ENCODE measurements around the gene MAJIN. TPM values are rescaled to one million over a fixed set of nuclear protein-coding genes. Genes with fewer than 3 reads are reported as not detected.

The MAJIN gene
- total RNA-seq, 1 donor from 2014 or later, result not detected

GRCh38 chr11:64932324-64932723, 39.6 kb downstream of the MAJIN start:
- H3K27me3 Mint-ChIP-seq (ENCODE audit: low read depth), result no peaks in the 10 kb centered on the region
- no peaks in the 10 kb centered on the region for H3K9me3 Mint-ChIP-seq (ENCODE audit: low read depth)
- TF ChIP-seq, protein P1, sequence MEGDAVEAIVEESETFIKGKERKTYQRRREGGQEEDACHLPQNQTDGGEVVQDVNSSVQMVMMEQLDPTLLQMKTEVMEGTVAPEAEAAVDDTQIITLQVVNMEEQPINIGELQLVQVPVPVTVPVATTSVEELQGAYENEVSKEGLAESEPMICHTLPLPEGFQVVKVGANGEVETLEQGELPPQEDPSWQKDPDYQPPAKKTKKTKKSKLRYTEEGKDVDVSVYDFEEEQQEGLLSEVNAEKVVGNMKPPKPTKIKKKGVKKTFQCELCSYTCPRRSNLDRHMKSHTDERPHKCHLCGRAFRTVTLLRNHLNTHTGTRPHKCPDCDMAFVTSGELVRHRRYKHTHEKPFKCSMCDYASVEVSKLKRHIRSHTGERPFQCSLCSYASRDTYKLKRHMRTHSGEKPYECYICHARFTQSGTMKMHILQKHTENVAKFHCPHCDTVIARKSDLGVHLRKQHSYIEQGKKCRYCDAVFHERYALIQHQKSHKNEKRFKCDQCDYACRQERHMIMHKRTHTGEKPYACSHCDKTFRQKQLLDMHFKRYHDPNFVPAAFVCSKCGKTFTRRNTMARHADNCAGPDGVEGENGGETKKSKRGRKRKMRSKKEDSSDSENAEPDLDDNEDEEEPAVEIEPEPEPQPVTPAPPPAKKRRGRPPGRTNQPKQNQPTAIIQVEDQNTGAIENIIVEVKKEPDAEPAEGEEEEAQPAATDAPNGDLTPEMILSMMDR (IDR thresholded peaks at IDR 0.05), result no peak
- peaks cover 37% of the 10 kb centered on the region for H3K36me3 Mint-ChIP-seq (ENCODE audit: low read depth)
- DNase-seq (ENCODE audit: low spot score), result no peak
- H3K4me3 Mint-ChIP-seq (ENCODE audit: unreplicated experiment), result no peak overlapping the region
- no peak overlapping the region for H3K27ac Mint-ChIP-seq (ENCODE audit: unreplicated experiment)
- H3K4me1 Mint-ChIP-seq (ENCODE audit: low read depth), result peaks cover 6% of the 10 kb centered on the region

DNA sequence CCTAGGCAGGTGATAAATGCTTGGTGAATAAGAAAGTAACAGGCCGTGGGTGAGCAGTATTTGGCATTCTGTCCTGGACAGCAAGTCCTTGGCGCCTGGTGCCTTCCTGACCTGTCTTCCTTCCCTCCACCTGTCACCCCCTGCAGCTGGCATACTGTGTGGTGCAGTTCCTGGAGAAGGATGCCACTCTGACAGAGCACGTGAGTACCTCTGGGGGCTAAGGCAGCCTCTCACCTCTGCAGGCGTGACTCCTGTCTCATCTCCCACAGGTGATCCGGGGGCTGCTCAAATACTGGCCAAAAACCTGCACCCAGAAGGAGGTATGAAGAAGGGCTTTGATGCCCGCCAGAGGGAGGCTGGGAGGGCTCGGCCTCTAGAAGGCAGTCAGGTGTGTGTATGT, 40.6 kb downstream of the MAJIN start:
- Mint-ChIP-seq H3K36me3 (ENCODE audit: low read depth) (peaks cover 39% of the 10 kb centered on the region), H3K4me1 (ENCODE audit: low read depth) (peaks cover 10% of the 10 kb centered on the region), H3K4me3 (ENCODE audit: unreplicated experiment) (no peak overlapping the region), H3K27ac (ENCODE audit: unreplicated experiment) (no peak overlapping the region), H3K9me3 (ENCODE audit: low read depth) (no peaks in the 10 kb centered on the region), H3K27me3 (ENCODE audit: low read depth) (no peaks in the 10 kb centered on the region)
- TF ChIP-seq, protein P1 (IDR thresholded peaks at IDR 0.05), result no peak
- no peak for DNase-seq (ENCODE audit: low spot score)

DNA sequence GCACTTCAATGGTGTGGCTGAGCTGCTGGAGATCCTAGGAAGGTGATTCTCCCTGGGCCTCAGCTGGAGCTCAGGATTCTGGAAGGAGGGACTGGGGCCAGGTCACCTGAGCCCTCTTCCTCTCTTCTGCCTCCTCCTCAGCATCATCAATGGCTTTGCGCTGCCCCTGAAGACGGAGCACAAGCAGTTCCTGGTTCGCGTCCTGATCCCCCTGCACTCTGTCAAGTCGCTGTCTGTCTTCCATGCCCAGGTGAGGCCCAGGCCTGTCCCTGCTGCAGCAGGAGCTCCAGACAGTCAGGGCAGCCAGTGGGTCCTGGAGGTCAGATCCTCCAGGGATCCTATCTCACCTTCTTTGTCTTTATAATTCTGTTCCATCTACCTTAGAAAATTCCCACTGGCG, 41.6 kb downstream of the MAJIN start:
- Mint-ChIP-seq H3K9me3 (ENCODE audit: low read depth) (no peaks in the 10 kb centered on the region), H3K4me1 (ENCODE audit: low read depth) (peaks cover 14% of the 10 kb centered on the region), H3K27me3 (ENCODE audit: low read depth) (no peaks in the 10 kb centered on the region), H3K36me3 (ENCODE audit: low read depth) (peaks cover 39% of the 10 kb centered on the region), H3K4me3 (ENCODE audit: unreplicated experiment) (no peak overlapping the region), H3K27ac (ENCODE audit: unreplicated experiment) (no peak overlapping the region)
- TF ChIP-seq, protein P1 (IDR thresholded peaks at IDR 0.05), result no peak
- DNase-seq (ENCODE audit: low spot score), result no peak

GRCh38 chr11:64929625-64930024, 42.3 kb downstream of the MAJIN start:
- H3K27me3 Mint-ChIP-seq (ENCODE audit: low read depth), result no peaks in the 10 kb centered on the region
- no peak overlapping the region for H3K4me3 Mint-ChIP-seq (ENCODE audit: unreplicated experiment)
- no peak for DNase-seq (ENCODE audit: low spot score)
- no peaks in the 10 kb centered on the region for H3K9me3 Mint-ChIP-seq (ENCODE audit: low read depth)
- peaks cover 19% of the 10 kb centered on the region for H3K4me1 Mint-ChIP-seq (ENCODE audit: low read depth)
- TF ChIP-seq, protein P1 (IDR thresholded peaks at IDR 0.05), result no peak
- peaks cover 39% of the 10 kb centered on the region for H3K36me3 Mint-ChIP-seq (ENCODE audit: low read depth)
- no peak overlapping the region for H3K27ac Mint-ChIP-seq (ENCODE audit: unreplicated experiment)

DNA sequence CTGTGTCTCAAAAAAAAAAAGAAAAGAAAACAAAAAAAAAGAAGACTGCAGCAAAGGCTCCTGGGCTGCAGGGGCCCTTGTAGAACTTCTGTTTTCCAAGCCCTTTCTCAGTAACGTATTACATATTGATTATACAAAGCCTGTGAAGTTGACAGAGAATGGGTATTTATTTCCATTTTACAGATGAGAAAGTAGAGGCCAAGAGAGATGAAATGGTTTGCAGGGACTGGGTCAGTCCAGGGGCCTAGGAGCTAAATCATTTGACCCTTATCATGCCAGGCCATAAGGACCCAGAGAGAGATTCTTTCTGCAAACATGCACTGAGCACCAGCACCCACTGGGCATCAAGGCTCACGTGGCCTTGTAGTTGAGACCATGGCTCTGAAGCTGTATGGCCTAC, 43.0 kb downstream of the MAJIN start:
- TF ChIP-seq, protein P1 (IDR thresholded peaks at IDR 0.05), result no peak
- no peaks in the 10 kb centered on the region for H3K27me3 Mint-ChIP-seq (ENCODE audit: low read depth)
- peaks cover 39% of the 10 kb centered on the region for H3K36me3 Mint-ChIP-seq (ENCODE audit: low read depth)
- no peak for DNase-seq (ENCODE audit: low spot score)
- H3K9me3 Mint-ChIP-seq (ENCODE audit: low read depth), result no peaks in the 10 kb centered on the region
- no peak overlapping the region for H3K4me3 Mint-ChIP-seq (ENCODE audit: unreplicated experiment)
- peaks cover 24% of the 10 kb centered on the region for H3K4me1 Mint-ChIP-seq (ENCODE audit: low read depth)
- H3K27ac Mint-ChIP-seq (ENCODE audit: unreplicated experiment), result no peak overlapping the region
